ENCODE data around the gene EPHB1. TPM values are rescaled to one million over a fixed set of nuclear protein-coding genes. Genes with fewer than 3 reads are reported as not detected.
A peak's percentile ranks its signal among the peaks of the same experiment; 100 is the strongest.

EPHB1 gene
- total RNA-seq, 1 donor, result 0.36 TPM

DNA sequence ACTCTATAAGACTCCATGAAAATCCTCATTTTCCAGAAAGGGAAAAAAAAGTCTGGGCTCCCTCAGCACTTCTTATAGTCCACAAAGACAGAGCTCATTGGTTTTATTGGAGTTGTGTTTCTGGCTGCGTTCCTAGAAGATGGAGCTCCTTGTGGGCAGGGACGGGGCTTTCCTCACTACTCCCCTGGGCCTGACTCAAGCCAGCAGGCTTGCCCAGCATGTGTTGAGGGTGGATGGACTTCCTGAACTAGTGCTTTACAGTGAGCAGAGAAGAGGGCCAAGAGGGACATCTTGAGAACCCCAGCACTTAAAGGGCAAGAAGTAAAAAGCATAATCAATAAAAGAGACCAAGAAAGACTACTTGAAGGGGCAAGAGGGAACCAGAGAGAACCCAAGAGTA is 43.2 kb upstream of the EPHB1 start:
- no peak overlapping the region for H3K27ac ChIP-seq (ENCODE audit: low read depth, low read length)
- no peaks in the 10 kb centered on the region for H3K9me3 ChIP-seq (ENCODE audit: low read depth, low read length)
- H4K20me1 ChIP-seq (ENCODE audit: insufficient read depth, low read length), result no peaks in the 10 kb centered on the region
- H3K4me2 ChIP-seq (ENCODE audit: insufficient read depth, low read length), result no peak overlapping the region
- peaks cover 10% of the 10 kb centered on the region for H3K27me3 ChIP-seq (ENCODE audit: insufficient read depth, low read length)
- H3K36me3 ChIP-seq (ENCODE audit: insufficient read depth, low read length), result no peaks in the 10 kb centered on the region
- TF ChIP-seq, protein P1, sequence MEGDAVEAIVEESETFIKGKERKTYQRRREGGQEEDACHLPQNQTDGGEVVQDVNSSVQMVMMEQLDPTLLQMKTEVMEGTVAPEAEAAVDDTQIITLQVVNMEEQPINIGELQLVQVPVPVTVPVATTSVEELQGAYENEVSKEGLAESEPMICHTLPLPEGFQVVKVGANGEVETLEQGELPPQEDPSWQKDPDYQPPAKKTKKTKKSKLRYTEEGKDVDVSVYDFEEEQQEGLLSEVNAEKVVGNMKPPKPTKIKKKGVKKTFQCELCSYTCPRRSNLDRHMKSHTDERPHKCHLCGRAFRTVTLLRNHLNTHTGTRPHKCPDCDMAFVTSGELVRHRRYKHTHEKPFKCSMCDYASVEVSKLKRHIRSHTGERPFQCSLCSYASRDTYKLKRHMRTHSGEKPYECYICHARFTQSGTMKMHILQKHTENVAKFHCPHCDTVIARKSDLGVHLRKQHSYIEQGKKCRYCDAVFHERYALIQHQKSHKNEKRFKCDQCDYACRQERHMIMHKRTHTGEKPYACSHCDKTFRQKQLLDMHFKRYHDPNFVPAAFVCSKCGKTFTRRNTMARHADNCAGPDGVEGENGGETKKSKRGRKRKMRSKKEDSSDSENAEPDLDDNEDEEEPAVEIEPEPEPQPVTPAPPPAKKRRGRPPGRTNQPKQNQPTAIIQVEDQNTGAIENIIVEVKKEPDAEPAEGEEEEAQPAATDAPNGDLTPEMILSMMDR (IDR thresholded peaks at IDR 0.05; ENCODE audit: extremely low read depth, low read depth, low read length), result no peak
- H2AFZ ChIP-seq (ENCODE audit: low read length), result no peak overlapping the region
- no peak for DNase-seq (ENCODE audit: insufficient read length, low spot score, missing footprints)
- H3K79me2 ChIP-seq (ENCODE audit: insufficient read depth, low read length), result no peaks in the 10 kb centered on the region
- H3K4me3 ChIP-seq (ENCODE audit: insufficient read depth, low read length), result no peak overlapping the region
- peaks cover 10% of the 10 kb centered on the region for H3K4me1 ChIP-seq (ENCODE audit: insufficient read depth, low read length)

DNA sequence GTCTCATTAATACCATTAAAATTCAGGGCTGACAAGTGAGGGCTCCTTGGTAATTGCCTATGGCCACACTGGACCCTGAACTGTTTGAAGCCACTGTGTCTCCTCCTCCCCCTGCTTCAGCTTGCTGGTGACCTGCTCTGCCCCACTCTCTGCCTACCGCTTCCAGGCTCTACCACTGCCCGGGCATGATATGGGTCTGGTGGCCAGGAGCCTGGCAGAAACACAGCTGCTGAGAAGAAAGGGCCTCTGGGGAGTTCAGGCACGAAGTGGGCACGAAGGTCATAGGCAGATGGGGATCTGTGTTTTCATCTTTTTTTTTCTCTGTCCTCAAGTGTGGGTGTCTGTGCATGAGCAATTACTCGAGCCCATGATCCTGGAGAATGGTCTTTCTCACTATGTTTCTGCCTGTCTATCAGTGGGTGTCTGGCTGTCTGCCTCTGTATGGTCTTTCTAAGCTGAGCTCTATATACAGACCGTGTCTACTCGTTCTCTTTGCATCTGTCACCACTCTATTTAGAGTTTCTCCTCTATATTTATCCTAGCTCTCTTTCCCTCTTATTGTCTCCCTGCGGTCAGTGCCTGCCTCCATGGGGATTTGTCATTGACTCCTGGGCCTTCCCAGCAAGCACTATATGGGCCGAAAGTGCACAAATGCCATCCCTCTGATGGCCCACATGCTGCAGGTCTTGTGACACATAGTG is 42.1 kb upstream of the EPHB1 start:
- no peak for DNase-seq (ENCODE audit: insufficient read length, low spot score, missing footprints)
- H3K36me3 ChIP-seq (ENCODE audit: insufficient read depth, low read length), result no peaks in the 10 kb centered on the region
- H3K27ac ChIP-seq (ENCODE audit: low read depth, low read length), result no peak overlapping the region
- H3K4me3 ChIP-seq (ENCODE audit: insufficient read depth, low read length), result no peak overlapping the region
- H3K4me1 ChIP-seq (ENCODE audit: insufficient read depth, low read length), result peaks cover 10% of the 10 kb centered on the region
- TF ChIP-seq, protein P1 (IDR thresholded peaks at IDR 0.05; ENCODE audit: extremely low read depth, low read depth, low read length), result no peak
- no peak overlapping the region for H2AFZ ChIP-seq (ENCODE audit: low read length)
- no peaks in the 10 kb centered on the region for H4K20me1 ChIP-seq (ENCODE audit: insufficient read depth, low read length)
- no peak overlapping the region for H3K4me2 ChIP-seq (ENCODE audit: insufficient read depth, low read length)
- H3K9me3 ChIP-seq (ENCODE audit: low read depth, low read length), result no peaks in the 10 kb centered on the region
- peaks cover 12% of the 10 kb centered on the region for H3K27me3 ChIP-seq (ENCODE audit: insufficient read depth, low read length)
- no peaks in the 10 kb centered on the region for H3K79me2 ChIP-seq (ENCODE audit: insufficient read depth, low read length)

DNA sequence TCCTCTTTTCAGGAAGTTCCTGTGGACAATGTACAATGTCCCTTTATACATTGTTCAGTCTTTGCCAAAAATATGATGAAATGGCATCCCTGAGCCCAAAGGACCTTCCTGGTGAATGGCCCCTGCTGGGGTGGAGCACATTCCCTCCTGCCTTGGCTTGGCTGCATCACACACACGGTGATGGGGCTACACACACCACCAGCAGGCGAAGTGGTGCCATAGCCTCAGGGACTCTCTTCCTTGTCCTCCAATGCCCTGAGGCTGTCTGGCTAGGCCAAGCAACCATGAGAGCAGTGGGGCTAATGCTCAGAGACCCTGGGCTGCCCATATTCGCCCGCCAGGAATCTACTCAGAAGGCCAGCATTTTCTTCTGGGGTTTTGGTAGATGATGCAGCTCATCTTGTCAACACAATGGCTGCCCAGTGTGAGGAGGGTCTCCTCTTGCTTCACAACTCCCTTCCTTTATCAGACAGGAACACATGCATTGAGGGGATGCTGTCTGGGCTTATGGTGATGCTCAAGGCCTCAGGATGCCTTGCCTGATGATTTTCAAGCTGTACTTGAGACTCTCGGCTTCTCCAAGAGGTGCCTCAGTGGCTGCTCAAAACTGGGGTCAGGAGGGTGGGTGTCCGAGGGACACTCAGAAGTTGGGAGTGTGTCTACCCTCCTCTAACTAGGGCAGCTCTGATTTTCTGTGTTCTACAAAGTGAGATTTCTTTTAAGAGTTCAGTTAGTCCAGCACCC is 40.9 kb upstream of the EPHB1 start:
- no peaks in the 10 kb centered on the region for H4K20me1 ChIP-seq (ENCODE audit: insufficient read depth, low read length)
- H3K9me3 ChIP-seq (ENCODE audit: low read depth, low read length), result no peaks in the 10 kb centered on the region
- H3K36me3 ChIP-seq (ENCODE audit: insufficient read depth, low read length), result no peaks in the 10 kb centered on the region
- TF ChIP-seq, protein P1 (IDR thresholded peaks at IDR 0.05; ENCODE audit: extremely low read depth, low read depth, low read length), result peak; percentile 34
- no peak overlapping the region for H3K4me2 ChIP-seq (ENCODE audit: insufficient read depth, low read length)
- peaks cover 12% of the 10 kb centered on the region for H3K27me3 ChIP-seq (ENCODE audit: insufficient read depth, low read length)
- no peak overlapping the region for H3K27ac ChIP-seq (ENCODE audit: low read depth, low read length)
- H3K4me1 ChIP-seq (ENCODE audit: insufficient read depth, low read length), result peaks cover 10% of the 10 kb centered on the region
- no peak overlapping the region for H2AFZ ChIP-seq (ENCODE audit: low read length)
- H3K79me2 ChIP-seq (ENCODE audit: insufficient read depth, low read length), result no peaks in the 10 kb centered on the region
- no peak for DNase-seq (ENCODE audit: insufficient read length, low spot score, missing footprints)
- no peak overlapping the region for H3K4me3 ChIP-seq (ENCODE audit: insufficient read depth, low read length)

Measured in osteoblast (primary cell).